Measurements from ENCODE around the gene TMEM209.

The TMEM209 gene

GRCh38 chr7:130118801-130119200 lies 86.4 kb downstream of the TMEM209 start:
- TF ChIP-seq, protein P1, sequence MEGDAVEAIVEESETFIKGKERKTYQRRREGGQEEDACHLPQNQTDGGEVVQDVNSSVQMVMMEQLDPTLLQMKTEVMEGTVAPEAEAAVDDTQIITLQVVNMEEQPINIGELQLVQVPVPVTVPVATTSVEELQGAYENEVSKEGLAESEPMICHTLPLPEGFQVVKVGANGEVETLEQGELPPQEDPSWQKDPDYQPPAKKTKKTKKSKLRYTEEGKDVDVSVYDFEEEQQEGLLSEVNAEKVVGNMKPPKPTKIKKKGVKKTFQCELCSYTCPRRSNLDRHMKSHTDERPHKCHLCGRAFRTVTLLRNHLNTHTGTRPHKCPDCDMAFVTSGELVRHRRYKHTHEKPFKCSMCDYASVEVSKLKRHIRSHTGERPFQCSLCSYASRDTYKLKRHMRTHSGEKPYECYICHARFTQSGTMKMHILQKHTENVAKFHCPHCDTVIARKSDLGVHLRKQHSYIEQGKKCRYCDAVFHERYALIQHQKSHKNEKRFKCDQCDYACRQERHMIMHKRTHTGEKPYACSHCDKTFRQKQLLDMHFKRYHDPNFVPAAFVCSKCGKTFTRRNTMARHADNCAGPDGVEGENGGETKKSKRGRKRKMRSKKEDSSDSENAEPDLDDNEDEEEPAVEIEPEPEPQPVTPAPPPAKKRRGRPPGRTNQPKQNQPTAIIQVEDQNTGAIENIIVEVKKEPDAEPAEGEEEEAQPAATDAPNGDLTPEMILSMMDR (IDR thresholded peaks at IDR 0.05; ENCODE audit: low read depth, low read length), result no peak
- H3K27me3 ChIP-seq, result no peaks in the 10 kb centered on the region
- no peaks in the 10 kb centered on the region for H3K9me3 ChIP-seq
- no peak for DNase-seq
- H3K4me1 ChIP-seq, result no peaks in the 10 kb centered on the region
- no peak overlapping the region for H3K4me3 ChIP-seq (ENCODE audit: low read depth, low read length)
- H3K36me3 ChIP-seq, result peaks cover 27% of the 10 kb centered on the region

DNA sequence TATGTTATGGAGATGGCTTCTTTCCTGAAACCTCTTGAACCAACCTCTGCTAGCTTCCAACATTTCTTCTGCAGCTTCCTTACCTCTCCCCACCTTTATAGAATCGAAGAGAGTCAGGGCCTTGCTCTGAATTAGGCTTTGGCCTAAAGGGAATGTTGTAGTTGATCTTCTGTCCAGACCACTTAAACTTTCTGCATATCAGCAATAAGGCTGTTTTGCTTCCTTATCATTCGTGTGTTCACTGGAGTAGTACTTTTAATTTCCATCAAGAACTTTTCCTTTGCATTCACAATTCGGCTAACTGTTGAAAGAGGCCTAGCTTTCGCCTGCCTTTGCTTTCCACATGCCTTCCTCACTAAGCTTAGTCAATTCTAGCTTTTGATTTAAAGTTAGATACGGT lies 86.9 kb downstream of the TMEM209 start:
- Histone ChIP-seq H3K4me1 (no peaks in the 10 kb centered on the region), H3K36me3 (peaks cover 23% of the 10 kb centered on the region), H3K4me3 (ENCODE audit: low read depth, low read length) (no peak overlapping the region), H3K9me3 (no peaks in the 10 kb centered on the region), H3K27me3 (no peaks in the 10 kb centered on the region)
- no peak for DNase-seq
- TF ChIP-seq, protein P1 (IDR thresholded peaks at IDR 0.05; ENCODE audit: low read depth, low read length), result no peak

DNA sequence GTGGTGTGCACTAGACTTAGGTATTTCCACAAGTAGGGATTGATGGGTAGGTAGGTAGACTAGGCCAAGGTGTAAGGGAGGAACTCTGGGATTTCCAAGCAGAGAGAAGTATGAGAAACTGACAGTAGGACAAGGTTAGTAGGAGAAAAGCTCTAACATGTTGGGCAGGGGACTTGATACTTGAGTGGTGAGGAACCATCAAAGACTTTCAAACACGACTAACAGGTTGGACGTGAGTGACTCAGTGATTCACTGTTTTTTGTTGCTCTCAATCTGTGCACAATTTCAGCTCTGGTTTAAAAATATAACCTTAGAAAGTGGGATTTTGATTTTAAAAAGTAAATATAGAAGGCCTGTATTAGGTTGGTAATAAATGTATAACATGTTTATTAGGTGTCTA lies 90.4 kb downstream of the TMEM209 start:
- TF ChIP-seq, protein P1 (IDR thresholded peaks at IDR 0.05; ENCODE audit: low read depth, low read length), result no peak
- Histone ChIP-seq H3K4me1 (no peaks in the 10 kb centered on the region), H3K36me3 (peaks cover 7% of the 10 kb centered on the region; the same call in 1 of the 2 replicates), H3K9me3 (no peaks in the 10 kb centered on the region), H3K27me3 (no peaks in the 10 kb centered on the region), H3K4me3 (ENCODE audit: low read depth, low read length) (no peak overlapping the region)
- DNase-seq, result no peak
